ENCODE results near the gene USP54. TPM values are rescaled to one million over a fixed set of nuclear protein-coding genes. Genes with fewer than 3 reads are reported as not detected.

USP54 gene
- total and polyA plus RNA-seq, 9 of the 15 experiments (the other 6 are each of a cell fraction or from before 2014, with no cell fraction given): 3.8 to 40.1 (median 16.9) TPM

DNA sequence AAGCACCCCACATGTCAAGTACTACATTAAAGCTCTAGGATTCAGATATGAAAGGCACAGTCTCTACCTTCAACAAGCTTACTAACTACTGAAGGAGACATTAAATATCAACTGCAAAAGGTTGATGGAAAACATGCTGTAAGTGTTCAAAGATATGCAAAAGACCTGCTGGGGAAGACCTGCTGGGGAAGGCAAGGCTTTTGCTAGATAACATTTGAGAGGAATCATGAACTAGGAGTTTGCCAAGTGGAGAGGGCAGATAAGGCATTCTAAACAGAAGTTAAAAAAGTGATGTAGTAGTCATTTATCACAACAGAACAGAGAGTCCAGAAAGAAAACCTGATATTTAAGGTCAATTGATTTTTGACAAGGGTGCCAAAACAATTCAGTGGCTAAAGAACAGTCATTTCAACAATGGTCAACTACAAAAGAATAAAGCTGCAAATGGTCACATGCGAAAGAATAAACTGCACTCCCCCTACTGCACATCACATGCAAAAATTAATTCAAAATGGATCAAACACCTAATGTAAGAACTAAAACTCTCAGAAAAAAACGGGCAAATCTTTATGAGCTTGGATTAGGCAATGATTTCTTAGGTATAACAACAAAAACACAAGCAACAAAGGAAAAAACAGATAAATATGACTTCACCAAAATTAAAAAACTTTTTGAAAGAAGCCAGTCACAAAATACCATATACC is 134.8 kb downstream of the USP54 start (continued):
- TF ChIP-seq ZBTB34 (CRISPR knock-in tag; IDR thresholded peaks at IDR 0.05) (no peak), MEF2D (tag; conservative IDR thresholded peaks at IDR 0.05; ENCODE audit: low read depth) (peak; percentile 70; the same call in 1 of the 2 replicates), ZBTB17 (CRISPR knock-in tag; IDR thresholded peaks at IDR 0.05) (no peak), MYC (IDR thresholded peaks at IDR 0.05; ENCODE audit: low read depth, low read length) (peak; percentile 66; the same call in 1 of the 2 replicates), MYC (CRISPR knock-in tag; IDR thresholded peaks at IDR 0.05; ENCODE audit: borderline replicate concordance, low read depth) (no peak), ATF3 (IDR thresholded peaks at IDR 0.05) (peak; percentile 79), ATF3 (CRISPR knock-in tag; conservative IDR thresholded peaks at IDR 0.05) (peak; percentile 21; the same call in 1 of the 2 replicates), ZZZ3 (IDR thresholded peaks at IDR 0.05) (0 out of 2 replicates have a peak, but pooled peaks have one; percentile 15), ZNF143 (CRISPR knock-in tag; IDR thresholded peaks at IDR 0.05) (no peak), CEBPB (tag; IDR thresholded peaks at IDR 0.05) (no peak), ZBTB5 (IDR thresholded peaks at IDR 0.05) (no peak), ZNF24 (IDR thresholded peaks at IDR 0.05) (peak; percentile 92), CHD2 (IDR thresholded peaks at IDR 0.05; ENCODE audit: low read depth, low read length) (no peak)
- TF ChIP-seq, protein P1, sequence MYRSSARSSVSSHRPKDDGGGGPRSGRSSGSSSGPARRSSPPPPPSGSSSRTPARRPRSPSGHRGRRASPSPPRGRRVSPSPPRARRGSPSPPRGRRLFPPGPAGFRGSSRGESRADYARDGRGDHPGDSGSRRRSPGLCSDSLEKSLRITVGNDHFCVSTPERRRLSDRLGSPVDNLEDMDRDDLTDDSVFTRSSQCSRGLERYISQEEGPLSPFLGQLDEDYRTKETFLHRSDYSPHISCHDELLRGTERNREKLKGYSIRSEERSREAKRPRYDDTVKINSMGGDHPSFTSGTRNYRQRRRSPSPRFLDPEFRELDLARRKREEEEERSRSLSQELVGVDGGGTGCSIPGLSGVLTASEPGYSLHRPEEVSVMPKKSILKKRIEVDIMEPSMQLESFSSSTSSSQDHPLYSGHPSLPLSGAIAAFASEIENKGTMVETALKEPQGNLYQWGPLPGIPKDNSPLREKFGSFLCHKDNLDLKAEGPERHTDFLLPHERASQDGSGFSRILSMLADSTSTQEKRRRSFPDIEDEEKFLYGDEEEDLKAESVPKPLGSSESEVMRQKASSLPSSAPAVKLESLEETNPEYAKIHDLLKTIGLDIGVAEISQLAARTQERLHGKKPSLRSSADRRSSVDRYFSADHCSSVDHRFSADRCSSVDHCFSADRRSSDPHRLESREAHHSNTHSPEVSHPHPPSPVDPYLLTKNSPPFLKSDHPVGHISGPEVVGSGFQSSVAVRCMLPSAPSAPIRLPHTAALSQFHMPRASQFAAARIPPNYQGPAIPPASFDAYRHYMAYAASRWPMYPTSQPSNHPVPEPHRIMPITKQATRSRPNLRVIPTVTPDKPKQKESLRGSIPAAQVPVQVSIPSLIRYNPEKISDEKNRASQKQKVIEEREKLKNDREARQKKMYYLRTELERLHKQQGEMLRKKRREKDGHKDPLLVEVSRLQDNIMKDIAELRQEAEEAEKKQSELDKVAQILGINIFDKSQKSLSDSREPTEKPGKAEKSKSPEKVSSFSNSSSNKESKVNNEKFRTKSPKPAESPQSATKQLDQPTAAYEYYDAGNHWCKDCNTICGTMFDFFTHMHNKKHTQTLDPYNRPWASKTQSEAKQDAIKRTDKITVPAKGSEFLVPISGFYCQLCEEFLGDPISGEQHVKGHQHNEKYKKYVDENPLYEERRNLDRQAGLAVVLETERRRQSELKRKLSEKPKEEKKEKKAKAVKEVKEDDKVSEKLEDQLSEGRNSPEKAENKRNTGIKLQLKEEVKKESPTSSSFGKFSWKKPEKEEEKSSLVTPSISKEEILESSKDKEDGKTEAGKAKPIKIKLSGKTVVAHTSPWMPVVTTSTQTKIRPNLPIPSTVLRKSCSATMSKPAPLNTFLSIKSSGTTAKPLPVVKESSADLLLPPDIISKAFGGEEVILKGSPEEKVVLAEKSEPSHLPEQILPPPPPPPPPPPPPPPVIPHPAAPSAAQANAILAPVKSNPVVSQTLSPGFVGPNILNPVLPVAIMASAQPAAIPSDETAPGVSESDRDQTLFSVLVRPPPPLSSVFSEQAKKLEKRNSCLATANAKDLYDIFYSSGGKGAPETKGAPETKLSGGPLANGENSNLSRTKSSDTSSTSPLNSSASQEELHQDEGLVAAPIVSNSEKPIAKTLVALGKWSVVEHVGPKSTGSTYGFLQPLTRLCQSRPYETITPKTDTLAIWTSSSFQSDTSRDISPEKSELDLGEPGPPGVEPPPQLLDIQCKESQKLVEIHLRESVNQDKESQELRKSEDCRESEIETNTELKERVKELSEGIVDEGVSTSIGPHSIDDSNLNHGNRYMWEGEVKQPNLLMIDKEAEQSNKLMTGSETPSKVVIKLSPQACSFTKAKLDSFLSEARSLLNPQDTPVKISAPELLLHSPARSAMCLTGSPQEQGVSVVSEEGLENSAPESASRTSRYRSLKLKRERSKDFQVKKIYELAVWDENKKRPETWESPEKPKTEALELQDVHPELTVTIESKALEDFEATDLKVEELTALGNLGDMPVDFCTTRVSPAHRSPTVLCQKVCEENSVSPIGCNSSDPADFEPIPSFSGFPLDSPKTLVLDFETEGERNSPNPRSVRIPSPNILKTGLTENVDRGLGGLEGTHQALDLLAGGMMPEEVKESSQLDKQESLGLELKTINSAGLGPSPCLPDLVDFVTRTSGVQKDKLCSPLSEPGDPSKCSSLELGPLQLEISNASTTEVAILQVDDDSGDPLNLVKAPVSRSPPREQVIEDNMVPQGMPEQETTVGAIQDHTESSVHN (IDR thresholded peaks at IDR 0.05; ENCODE audit: borderline replicate concordance in 1 of 2, low read depth in 1 of 2): no peak

Data from K562 (cell line).